GM19455 (cell line): ENCODE data around the gene TANGO6.

Source experiments
- ATAC-seq: cut with Tn5 transposase; IDR thresholded peaks from one replicate; pipeline ENCODE4 v1.9.1; 2021; ENCODE audit not compliant: unreplicated experiment

The TANGO6 gene

GRCh38 chr16:68860978-68861892 is 17.9 kb downstream of the TANGO6 start:
- no peak for ATAC-seq

GRCh38 chr16:68866933-68867332 is 23.6 kb downstream of the TANGO6 start:
- no peak for ATAC-seq

- no peak for ATAC-seq
Measured at GRCh38 chr16:68869492-68870088, 26.3 kb downstream of the TANGO6 start.

DNA sequence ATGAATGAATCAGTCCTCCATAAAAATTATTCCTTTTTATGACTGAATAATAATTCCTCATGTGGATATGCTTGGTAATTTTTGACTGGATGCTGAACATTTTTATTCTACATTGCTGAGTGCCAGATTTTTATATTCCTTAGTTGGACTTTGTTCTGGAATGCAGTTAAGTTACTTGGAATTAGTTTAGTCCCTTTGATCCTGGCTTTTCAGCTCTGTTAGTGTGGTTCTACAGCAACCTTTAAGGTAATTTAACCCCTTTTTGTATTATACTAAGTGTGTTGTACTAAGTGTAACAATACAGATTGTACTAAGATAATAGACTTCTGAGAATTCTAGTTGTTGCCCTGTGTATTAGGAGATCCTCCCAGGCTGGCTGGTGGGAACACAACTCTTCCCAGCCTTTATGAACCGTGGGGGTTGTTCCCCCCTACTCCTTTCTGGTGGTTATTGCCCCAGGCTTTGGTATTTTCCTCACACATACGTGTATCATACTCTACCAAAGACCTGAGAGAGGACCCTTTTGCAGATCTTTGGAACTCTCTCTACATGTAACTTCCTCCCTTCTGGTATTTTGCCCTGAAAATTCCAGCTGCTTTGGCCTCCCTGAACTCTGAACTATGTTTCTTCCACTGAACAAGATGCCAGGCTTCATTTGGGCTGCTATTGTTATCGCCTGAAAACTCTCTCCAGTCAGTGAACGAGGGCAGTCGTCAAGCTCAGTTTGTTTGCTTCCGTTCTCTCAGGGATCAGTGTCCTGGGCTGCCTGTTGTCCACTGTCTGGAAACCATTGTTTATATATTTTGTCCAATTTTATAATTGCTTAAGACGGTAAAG is 30.5 kb downstream of the TANGO6 start:
- no peak for ATAC-seq

- no peak for ATAC-seq
Measured at GRCh38 chr16:68875871-68876270, 32.5 kb downstream of the TANGO6 start.

- no peak for ATAC-seq
Measured at GRCh38 chr16:68883685-68884084, 40.4 kb downstream of the TANGO6 start.

- no peak for ATAC-seq
Measured at GRCh38 chr16:68884401-68884800, 41.1 kb downstream of the TANGO6 start.

GRCh38 chr16:68884861-68885720 is 41.8 kb downstream of the TANGO6 start:
- ATAC-seq, result no peak

- ATAC-seq, result no peak
Measured at GRCh38 chr16:68887107-68887506, 43.8 kb downstream of the TANGO6 start.

GRCh38 chr16:68889508-68890150 is 46.3 kb downstream of the TANGO6 start:
- no peak for ATAC-seq

DNA sequence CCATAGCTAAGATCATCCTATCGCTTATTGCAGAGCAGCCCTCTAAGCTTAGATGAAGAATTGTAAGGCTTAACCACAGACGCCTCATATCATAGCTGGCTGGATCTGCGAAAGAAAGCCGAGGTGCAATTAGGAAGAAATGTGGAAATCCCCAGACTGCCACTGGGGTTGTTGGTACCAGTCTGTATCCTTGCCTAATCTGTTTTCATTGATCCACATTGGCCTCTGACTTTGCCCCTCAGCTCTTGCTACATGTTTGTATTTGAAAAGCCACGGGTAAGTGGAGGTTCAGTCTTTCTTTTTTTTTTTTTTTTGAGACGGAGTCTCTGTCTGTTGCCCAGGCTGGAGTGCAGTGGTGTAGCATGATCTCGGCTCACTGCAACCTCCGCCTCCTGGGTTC is 48.9 kb downstream of the TANGO6 start:
- no peak for ATAC-seq

DNA sequence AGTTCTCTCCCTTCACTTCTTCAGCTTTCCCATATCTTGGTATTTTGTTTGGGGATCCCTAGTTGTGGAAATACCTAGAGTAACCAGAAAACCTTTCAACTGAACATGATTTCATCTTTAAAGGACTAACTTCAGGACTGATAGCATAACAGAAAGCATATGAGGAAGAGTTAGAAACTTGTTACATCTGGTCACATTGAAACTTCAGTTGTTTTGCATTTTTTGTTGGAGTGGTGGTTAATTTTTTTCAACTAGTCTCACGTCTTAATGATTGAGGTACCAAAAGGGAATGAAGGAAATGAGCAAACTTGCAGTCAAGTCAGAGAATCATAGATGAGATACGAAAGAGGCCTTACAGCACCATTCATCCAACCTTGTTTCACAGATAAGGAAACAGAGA is 49.6 kb downstream of the TANGO6 start:
- ATAC-seq, result no peak

DNA sequence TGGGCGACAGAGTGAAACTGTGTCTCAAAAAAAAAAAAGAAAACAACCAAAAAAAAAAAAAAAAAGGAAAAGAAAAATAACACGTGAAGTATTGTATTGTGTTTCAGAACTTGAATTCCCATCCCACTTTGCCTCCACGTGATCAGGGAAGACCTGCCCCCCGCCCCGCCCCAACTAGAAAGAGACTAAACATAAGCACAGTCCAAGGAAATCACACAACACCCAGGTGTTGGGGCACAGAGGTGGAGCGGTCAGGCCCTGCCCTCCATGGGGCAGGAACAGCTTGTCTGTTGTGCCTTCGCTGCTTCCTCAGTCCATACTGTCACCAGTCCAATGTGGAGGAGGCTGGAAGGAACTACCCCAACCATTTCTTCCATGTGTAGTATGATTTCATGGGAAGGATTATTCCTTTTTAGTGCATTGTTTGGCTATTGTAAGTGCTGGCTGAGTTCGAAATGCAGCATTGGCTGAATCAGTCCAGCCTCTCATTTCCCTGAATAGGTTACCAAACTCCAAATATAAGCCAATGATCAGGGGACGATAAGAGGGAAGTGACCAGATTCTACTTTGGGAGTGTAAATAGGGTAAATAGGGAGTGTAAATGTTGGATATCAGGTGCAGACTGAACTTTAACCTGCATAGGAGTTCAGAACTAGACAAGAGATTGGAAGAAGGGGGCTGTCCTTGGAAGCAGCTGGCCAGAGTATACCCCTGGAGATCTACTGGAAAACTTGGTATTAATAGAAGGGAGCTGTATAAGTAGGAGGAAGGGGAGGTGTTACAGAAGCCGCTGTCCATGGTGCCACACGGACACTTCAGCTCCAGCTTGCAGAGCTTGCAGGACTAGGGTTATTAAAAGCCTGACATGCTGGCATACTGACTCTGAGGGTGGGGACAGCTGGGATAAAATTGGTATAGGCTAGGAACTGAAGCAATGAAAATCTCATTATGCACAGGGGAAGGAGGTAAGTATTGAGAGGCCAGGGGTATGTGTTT is 50.7 kb downstream of the TANGO6 start:
- ATAC-seq, result no peak

DNA sequence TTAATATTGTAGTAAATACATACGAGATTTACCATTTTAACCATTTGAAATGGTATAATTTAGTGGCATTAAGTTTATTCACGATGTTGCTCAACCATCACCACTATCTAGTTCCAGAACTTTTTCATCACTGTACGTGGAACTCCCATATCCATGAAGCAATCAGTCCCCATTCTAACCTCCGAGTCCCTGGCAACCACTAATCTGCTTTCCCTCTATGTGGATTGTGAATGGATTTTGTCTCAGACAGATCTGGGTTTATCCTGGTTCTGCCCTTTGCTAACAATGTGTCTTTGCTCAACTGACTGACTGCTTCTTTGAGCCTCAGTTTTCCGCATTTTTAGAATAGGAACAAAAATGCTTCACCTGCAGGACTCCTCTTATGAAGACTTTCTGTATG is 51.4 kb downstream of the TANGO6 start:
- no peak for ATAC-seq

- no peak for ATAC-seq
Measured at GRCh38 chr16:68898026-68898425, 54.7 kb downstream of the TANGO6 start.

DNA sequence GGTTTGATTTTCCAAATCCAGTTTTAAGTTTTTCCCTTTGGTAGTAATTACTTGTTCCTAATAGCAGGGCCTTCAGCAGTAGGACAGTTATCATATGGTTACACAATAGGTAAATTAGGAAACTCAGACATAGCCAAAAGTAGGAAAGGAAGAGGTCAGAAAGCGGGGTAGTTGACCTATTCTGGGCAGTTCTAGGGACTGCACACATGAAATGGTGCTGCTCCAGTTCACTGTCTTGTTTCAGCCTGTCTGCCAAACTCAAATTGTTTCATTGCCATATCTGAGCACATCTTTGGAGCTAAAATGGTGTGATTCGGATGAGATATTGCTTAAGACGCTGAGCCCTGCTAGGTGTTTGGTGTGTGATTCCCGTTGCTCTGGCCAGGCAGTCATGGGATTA is 56.7 kb downstream of the TANGO6 start:
- no peak for ATAC-seq

GRCh38 chr16:68902003-68902968 is 59.0 kb downstream of the TANGO6 start:
- ATAC-seq, result no peak

DNA sequence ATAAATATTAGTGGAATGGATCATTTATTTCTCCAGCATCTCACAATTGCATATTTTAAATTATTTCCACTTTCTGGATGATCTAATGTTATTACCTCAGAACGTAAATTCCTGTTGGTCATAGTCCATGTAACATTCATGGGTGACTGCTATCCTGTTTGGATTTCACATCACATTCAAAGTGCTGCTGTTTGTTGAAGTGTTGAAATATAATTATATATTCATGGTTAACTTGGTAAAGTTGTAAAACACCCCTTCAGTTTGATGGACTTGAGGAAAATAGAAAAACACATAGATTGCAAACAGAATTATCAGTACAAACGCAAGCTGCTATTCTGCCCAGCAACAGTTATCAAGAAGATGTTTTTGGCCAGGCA is 59.6 kb downstream of the TANGO6 start:
- no peak for ATAC-seq
